Stimulated activated CD4-positive, alpha-beta T cell treated with anti-CD3 and anti-CD28 coated beads, Interleukin-2, amount 100 ng/mL, for 48 hours (primary cell): Measurements from ENCODE around the gene DLGAP3.
"Not testable (repeated sequence)": the region's sequence is repeated elsewhere in the genome, so short reads cannot be mapped to it uniquely, and the experiment has no call there.

Experiments used
- DNase-seq, 2 donors: peaks; one replicate each; pipeline ENCODE4 v3.0.0-alpha.2; 2020

Gene DLGAP3

GRCh38 chr1:34929497-34929852, at the start of gene DLGAP3:
TSS of gene DLGAP3 (minus strand) at chr1:34929650. CDS start at chr1:34905383, 24,267 bp downstream.
- DNase-seq, result no peak

- no peak for DNase-seq
Measured at GRCh38 chr1:34978921-34979320, 49.5 kb upstream of the DLGAP3 start.

DNA sequence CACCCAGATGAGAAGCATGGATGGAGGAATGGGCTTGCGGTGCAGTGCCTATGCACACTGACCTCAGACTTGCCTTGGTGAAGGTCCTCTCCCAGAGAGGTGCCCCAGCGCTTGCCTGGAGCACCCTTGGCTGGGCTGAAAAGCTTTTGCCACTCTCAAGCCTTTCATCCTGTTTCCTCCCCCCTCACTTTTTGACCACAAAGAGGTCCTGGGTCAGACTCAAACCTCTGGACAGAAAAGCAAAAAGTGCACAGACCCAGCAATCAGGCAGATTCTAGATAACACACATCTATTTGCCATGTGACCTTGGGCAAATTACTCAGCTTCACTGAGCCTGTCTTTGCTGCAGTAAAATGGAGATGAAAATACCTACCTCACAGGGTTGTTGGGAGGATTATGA, 48.4 kb upstream of the DLGAP3 start:
- no peak for DNase-seq

- DNase-seq, result no peak
Measured at GRCh38 chr1:34977210-34977471, 47.7 kb upstream of the DLGAP3 start.

GRCh38 chr1:34976384-34977209, 47.1 kb upstream of the DLGAP3 start:
- no peak for DNase-seq

DNA sequence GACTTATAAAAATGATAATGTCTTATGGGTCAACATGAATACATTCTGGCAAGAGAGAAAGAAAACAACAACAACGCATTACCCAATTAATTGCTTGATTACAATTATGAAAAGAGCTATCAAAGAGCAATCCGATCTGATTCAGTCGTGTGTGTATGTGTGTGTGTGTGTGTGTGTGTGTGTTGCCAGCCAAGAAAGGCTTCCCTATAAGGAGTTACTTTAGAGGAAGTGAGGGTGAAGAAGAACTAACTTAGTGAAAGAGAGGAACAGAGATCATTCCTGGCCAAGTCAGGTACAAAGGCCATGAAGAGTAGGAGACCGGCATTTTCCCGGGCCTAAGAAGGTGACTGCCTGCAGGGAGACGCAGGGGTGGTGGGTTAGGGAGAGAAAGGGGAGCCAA, 46.3 kb upstream of the DLGAP3 start:
- no peak for DNase-seq

DNA sequence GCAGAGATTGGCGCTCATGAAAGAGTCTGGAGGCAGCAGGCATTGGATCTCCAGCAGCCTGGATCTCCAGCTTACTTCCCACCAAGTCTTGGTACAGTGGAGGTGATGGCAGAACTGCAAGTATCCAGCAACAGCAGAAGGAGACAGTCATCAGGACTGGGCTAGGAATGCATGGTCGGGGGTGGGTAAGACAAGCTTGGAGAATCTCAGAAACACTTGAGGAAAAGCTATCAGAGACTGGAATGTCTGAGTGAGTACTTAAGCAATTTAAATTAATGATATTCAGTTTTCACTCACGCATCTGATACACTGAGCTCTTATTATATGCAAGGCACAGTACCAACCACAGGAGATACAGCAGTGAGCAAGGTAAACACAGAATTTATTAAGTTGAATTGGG, 45.9 kb upstream of the DLGAP3 start:
- DNase-seq, result no peak

DNA sequence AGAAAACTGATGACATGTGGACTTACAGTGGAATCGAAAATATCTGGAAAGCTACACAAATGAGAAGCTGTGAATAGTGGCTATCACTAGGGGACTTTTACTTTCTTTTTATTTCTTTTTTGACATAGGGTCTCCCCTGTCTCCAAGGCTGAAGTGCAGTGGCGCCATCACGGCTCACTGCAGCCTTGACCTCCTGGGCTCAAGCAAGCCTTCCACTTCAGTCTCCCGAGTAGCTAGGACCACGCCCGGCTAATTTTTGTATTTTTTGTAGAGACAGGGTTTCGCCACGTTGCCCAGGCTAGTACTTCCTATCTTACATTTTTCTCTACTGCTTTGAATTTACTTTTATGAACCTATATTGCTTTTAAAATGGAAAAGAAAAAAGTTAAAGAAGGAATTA, 45.2 kb upstream of the DLGAP3 start:
- no peak for DNase-seq

DNA sequence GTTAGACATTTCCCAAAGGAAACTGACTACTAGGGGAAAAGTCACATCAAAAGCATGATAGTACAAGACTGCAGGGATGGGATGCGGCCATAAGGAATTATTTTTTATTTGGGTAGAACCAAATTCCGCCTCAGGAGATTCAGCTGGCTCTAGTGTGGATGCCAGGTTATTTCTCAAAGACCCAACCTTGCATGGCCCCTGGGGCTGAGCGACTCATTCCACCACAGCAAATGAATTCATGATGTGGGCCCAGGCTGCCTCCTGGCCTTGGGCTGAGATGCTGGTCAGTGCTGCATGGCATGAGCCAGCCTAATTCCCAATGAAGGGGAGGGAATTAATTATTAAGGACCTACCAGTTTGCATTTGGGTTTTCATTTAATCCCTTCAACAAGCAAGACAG, 43.9 kb upstream of the DLGAP3 start:
- DNase-seq, result no peak

- DNase-seq, result no peak
Measured at GRCh38 chr1:34970829-34971228, 41.4 kb upstream of the DLGAP3 start.

DNA sequence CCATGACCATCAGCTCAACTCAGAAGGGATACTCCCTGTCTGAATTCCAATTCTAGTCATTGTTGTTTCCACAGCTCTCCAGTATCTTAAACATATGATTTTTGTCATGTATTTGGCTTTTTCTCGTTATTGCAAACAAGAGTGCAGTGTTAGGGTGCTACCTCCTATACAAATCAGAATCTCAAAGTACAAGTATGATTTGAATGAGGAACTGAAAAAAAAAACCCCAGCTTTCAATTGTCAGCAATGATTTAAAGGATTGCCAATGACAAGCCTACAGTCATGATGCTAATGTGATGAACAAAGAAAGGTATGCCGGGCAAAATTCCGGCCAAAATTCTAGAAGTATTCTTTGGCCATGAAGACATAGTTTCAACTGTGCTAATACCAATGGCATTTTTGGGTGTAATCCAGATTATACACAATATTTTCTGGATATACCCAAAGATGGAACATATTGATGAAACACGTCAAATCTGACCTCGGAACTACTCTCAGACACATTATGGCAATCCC, 40.8 kb upstream of the DLGAP3 start:
- DNase-seq, result no peak

- DNase-seq, result not testable (repeated sequence)
Measured at GRCh38 chr1:34968297-34968696, 38.8 kb upstream of the DLGAP3 start.

- not testable (repeated sequence) for DNase-seq
Measured at GRCh38 chr1:34967672-34968071, 38.2 kb upstream of the DLGAP3 start.

GRCh38 chr1:34965597-34965996, 36.1 kb upstream of the DLGAP3 start:
- DNase-seq, result no peak

GRCh38 chr1:34950428-34950827, 21.0 kb upstream of the DLGAP3 start:
- no peak for DNase-seq

DNA sequence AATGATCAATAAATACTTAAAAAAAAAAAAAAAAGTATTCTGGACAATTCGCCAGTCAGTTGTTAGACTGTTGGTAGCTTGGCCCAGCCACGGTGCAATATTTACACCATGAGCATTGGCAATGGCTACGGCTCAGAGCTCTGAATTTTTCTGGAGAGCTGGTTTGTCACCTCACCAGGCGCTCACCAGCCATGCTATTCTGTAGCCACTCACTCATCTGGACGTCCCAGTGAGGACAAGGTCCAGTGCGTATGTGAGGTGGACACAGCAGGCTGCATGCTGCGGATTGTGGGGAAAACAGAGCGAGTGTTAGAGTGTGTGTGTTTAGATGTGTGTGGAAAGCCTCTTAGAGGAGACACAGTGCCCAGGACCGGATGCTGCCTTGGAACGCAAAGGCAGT, 19.3 kb upstream of the DLGAP3 start:
- DNase-seq, result not testable (repeated sequence)

- not testable (repeated sequence) for DNase-seq
Measured at GRCh38 chr1:34947641-34948314, 18.3 kb upstream of the DLGAP3 start.

- DNase-seq, result no peak
Measured at GRCh38 chr1:34946211-34946610, 16.8 kb upstream of the DLGAP3 start.

DNA sequence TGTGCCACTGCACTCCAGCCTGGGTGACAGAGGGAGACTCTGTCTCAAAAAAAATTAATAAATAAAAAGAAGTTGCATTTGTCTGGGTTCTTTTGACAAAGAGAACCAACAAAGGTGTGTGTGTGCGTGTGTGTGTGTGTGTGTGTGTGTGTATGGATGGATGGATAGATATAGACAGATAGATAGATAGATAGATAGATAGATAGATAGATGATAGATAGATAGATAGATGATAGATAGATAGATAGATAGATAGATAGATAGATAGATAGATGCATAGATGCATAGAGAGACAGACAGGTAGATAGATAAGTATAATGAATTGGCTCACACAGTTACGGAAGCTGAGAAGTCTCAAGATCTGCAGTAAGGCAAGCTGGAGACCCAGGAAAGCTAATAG, 12.3 kb upstream of the DLGAP3 start:
- not testable (repeated sequence) for DNase-seq

GRCh38 chr1:34930702-34931071, 1.2 kb upstream of the DLGAP3 start:
- DNase-seq, result no peak

GRCh38 chr1:34929853-34930701, 627 bp upstream of the DLGAP3 start:
- no peak for DNase-seq

GRCh38 chr1:34928699-34929496, 552 bp downstream of the DLGAP3 start:
- no peak for DNase-seq
